ENCODE results near the gene DHX40.

The DHX40 gene

DNA sequence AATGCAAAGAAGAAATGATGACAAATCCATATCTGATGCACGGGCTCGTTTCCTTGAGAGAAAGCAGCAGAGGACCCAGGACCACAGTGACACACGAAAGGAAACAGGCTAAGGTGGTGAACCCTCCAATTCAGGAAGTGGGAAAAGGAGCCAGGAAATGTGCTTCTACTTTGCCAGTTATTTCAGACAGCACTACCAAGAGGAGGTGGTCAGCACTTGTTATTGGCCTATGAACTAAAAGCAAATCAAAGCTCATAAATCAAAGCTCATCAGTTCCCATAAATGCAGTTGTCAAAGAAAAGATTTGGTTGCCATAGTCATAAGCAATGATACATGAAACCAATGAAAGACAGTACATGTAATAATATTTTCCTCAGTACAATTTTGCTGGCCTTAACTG lies 41.7 kb downstream of the DHX40 start:
- DNase-seq: no peak
- Mint-ChIP-seq H3K27me3 (no peaks in the 10 kb centered on the region), H3K27ac (no peak overlapping the region), H3K9me3 (no peaks in the 10 kb centered on the region), H3K4me1 (peaks cover 4% of the 10 kb centered on the region), H3K36me3 (peaks cover 33% of the 10 kb centered on the region), H3K4me3 (no peak overlapping the region)
- CTCF ChIA-PET: interaction anchor here (0.5 to 1.6 kb wide), 5 partner anchors 9 to 296 kb away, joined by 3 to 5 read pairs (median 3); partner anchors contain the start of gene CLTC

DNA sequence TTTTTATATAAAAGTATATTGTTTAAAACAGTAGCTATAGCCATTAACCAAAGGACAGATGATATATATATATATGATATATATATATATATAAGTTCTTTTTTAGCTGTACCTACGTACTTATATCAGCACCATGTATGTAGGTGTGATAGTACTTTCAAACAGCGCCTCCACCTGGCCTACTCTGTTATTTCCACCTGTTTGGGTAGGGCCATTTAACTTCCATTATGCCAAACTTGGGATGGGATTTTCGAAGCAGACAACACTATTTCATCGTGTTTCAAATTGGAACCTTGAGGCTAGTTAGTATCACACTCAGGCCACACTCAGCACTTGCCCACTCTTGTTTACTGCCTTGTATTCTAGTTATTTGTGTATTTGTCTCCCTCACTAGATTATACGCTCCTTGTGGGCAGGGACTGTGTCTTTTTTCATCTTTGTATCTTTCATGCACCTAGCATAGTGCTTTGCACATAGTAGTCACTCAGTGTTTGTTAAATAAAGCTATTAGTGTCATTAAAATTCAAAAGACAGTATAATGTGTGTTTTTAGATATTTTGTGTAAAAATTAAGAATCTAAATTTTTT lies 42.5 kb downstream of the DHX40 start:
- CTCF ChIA-PET: interaction anchor here (0.5 to 1.2 kb wide), 4 partner anchors 8 to 85 kb away, joined by 3 read pairs; partner anchors contain the start of gene CLTC
- peaks cover 4% of the 10 kb centered on the region for H3K4me1 Mint-ChIP-seq
- H3K4me3 Mint-ChIP-seq: no peak overlapping the region
- peak; percentile 55 for DNase-seq
- H3K9me3 Mint-ChIP-seq: no peaks in the 10 kb centered on the region
- peaks cover 28% of the 10 kb centered on the region for H3K36me3 Mint-ChIP-seq
- no peak overlapping the region for H3K27ac Mint-ChIP-seq
- H3K27me3 Mint-ChIP-seq: no peaks in the 10 kb centered on the region

DNA sequence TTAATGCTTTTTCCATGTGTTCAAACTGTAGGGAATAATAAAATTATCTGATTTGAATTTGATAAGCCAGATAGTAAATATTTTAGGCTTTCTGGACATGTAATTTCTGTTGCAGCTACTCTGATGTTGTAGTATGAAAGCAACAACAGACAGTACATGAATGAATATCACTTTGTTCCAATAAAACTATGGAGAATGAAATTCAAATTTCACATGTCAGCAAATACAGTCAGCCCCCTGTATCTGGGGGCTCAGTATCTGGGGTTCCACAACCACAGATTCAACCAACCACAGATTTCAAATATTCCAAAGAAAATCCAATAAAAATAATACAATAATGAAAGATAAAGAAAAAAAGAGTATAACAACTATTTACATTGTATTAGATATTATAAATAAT lies 46.1 kb downstream of the DHX40 start:
- no peaks in the 10 kb centered on the region for H3K27me3 Mint-ChIP-seq
- H3K9me3 Mint-ChIP-seq: no peaks in the 10 kb centered on the region
- no peak overlapping the region for H3K4me3 Mint-ChIP-seq
- DNase-seq: no peak
- no peak overlapping the region for H3K27ac Mint-ChIP-seq
- peaks cover 13% of the 10 kb centered on the region for H3K36me3 Mint-ChIP-seq
- CTCF ChIA-PET: interaction anchor here (1.2 kb wide), 1 partner anchor 11 kb away, joined by 3 read pairs; no protein-coding TSS in a partner anchor
- peaks cover 4% of the 10 kb centered on the region for H3K4me1 Mint-ChIP-seq

GRCh38 chr17:59616253-59616920 lies 51.0 kb downstream of the DHX40 start:
- CTCF ChIA-PET: interaction anchor here (0.8 to 1.0 kb wide), 2 partner anchors 9 to 56 kb away, joined by 3 to 4 read pairs; no protein-coding TSS in a partner anchor
- Mint-ChIP-seq H3K4me3 (no peak overlapping the region), H3K36me3 (peaks cover 7% of the 10 kb centered on the region), H3K27ac (no peak overlapping the region), H3K9me3 (no peaks in the 10 kb centered on the region), H3K4me1 (peaks cover 31% of the 10 kb centered on the region), H3K27me3 (peaks cover 7% of the 10 kb centered on the region)
- no peak for DNase-seq

DNA sequence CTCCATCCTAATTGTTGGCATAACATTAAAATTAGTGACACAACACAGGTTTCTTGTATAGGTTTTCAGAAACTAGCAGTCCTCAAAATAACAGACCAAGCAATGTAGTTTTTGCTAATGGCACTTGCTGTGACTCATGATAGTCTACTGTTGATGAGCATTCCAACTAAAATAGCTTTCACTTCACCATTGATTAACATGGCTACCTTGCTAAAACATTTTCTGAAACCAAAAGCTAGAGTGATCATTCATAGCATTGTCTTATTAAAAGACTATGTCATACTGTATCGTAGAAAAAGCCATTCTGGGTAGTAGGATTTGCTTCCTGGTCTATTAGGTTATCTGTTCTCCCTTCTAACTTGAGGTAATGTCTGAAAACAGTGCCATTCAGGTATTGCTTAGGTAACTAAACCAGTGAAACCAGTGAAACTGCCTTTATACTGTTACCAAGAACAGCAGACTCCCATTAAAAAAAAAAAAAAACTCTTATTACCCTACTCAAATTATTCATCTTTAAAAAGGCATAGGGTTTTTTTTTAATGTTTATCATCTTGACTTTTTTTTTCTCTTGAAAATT lies 51.8 kb downstream of the DHX40 start:
- Mint-ChIP-seq H3K9me3 (no peaks in the 10 kb centered on the region), H3K27me3 (peaks cover 7% of the 10 kb centered on the region), H3K27ac (no peak overlapping the region), H3K4me3 (no peak overlapping the region), H3K36me3 (peaks cover 11% of the 10 kb centered on the region), H3K4me1 (peaks cover 40% of the 10 kb centered on the region)
- CTCF ChIA-PET: interaction anchor here (1.0 kb wide), 1 partner anchor 57 kb away, joined by 4 read pairs; no protein-coding TSS in a partner anchor
- DNase-seq: no peak

GRCh38 chr17:59619035-59619297 lies 53.6 kb downstream of the DHX40 start:
- Mint-ChIP-seq H3K4me3 (peak overlapping the region; percentile 83), H3K9me3 (no peaks in the 10 kb centered on the region), H3K4me1 (peaks cover 52% of the 10 kb centered on the region), H3K36me3 (peaks cover 13% of the 10 kb centered on the region), H3K27ac (peak overlapping the region; percentile 95), H3K27me3 (peaks cover 7% of the 10 kb centered on the region)
- CTCF ChIA-PET: interaction anchor here (1.4 kb wide), 1 partner anchor 19 kb away, joined by 4 read pairs; no protein-coding TSS in a partner anchor
- DNase-seq: no peak

GRCh38 chr17:59619298-59620063 lies 54.1 kb downstream of the DHX40 start, which contains the start of gene CLTC:
CLTC (plus strand) TSS chr17:59619895; CDS start chr17:59620132, 237 bp downstream.
- peaks cover 15% of the 10 kb centered on the region for H3K36me3 Mint-ChIP-seq
- peak; percentile 93 for DNase-seq
- no peaks in the 10 kb centered on the region for H3K9me3 Mint-ChIP-seq
- H3K27ac Mint-ChIP-seq: peak within 1 kb of the TSS; percentile 95
- CTCF ChIA-PET: interaction anchor here (1.0 to 1.4 kb wide), 4 partner anchors 12 to 54 kb away, joined by 3 to 4 read pairs (median 4); partner anchors contain the start of gene DHX40
- H3K4me3 Mint-ChIP-seq: peak within 1 kb of the TSS; percentile 83
- peaks cover 7% of the 10 kb centered on the region for H3K27me3 Mint-ChIP-seq
- peaks cover 55% of the 10 kb centered on the region for H3K4me1 Mint-ChIP-seq

GRCh38 chr17:59620064-59620359 lies 54.6 kb downstream of the DHX40 start:
- peak overlapping the region; percentile 83 for H3K4me3 Mint-ChIP-seq
- CTCF ChIA-PET: interaction anchor here (1.0 to 1.4 kb wide), 4 partner anchors 12 to 55 kb away, joined by 3 to 4 read pairs (median 4); partner anchors contain the start of gene DHX40

DNA sequence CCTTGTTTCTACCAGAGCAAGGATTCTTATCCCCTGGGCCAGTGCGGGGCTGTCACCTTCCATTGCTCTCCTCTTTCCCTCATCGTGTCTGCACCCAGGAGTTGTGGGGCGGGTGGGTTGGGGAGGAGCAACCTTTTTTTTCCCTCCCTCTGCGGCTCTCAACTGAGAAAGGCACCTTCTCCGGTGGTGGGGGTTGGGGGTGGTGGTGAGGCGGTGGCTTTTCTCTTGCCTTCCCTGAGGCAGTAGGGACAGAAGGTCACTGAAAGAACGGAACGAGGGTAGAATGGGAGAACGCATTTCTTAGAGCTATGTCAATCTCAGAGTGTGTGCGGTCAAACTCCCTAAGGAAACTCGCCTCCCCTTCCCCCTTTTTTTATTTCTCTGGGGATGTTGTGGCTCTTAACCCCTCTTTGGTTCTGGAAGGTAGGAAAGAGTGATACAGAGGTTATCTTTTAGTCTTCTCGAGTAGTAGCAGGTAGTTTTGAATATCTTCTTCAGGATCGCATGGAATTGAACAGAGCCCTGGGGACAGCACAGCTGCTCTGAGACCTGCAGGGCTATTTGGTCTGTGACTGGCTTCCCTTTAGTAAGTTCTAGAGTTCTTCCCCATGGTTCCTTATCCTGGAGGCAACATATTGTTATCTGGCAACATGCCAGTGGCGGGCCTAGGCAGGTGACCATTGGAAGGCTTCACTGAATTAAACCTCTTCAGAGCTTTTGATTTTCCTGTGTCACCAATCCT lies 55.3 kb downstream of the DHX40 start:
- Mint-ChIP-seq H3K27me3 (peaks cover 7% of the 10 kb centered on the region), H3K9me3 (no peaks in the 10 kb centered on the region), H3K4me3 (peak overlapping the region; percentile 83), H3K27ac (peak overlapping the region; percentile 95), H3K4me1 (peaks cover 58% of the 10 kb centered on the region), H3K36me3 (peaks cover 15% of the 10 kb centered on the region)
- CTCF ChIA-PET: interaction anchor here (1.0 to 1.4 kb wide), 3 partner anchors 13 to 55 kb away, joined by 3 to 4 read pairs (median 3); partner anchors contain the start of gene DHX40
- peak; percentile 72 for DNase-seq

More at GRCh38 chr17:59620064-59620359, 54.6 kb downstream of the DHX40 start:
- Mint-ChIP-seq H3K9me3 (no peaks in the 10 kb centered on the region), H3K27me3 (peaks cover 7% of the 10 kb centered on the region), H3K27ac (peak overlapping the region; percentile 95), H3K36me3 (peaks cover 15% of the 10 kb centered on the region), H3K4me1 (peaks cover 55% of the 10 kb centered on the region)
- DNase-seq: no peak

DNA sequence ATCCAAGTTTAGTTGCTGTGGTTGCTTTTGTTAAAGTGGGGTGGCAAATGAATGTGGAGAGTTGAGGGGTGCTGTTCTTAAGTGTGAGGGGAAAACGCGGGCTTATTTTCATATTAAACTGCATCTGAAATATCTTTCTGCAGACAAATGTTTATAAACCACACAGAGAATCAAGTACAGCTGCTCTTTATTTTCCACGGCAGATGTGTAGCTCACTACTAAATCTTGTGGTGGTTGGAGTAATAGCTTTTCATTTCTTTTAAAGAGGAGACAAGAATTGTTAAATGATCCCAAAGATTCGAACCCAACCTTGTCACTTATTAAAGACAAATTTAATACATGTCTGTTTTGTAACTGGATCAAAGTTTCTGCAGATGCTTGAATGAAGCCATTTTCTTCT lies 56.4 kb downstream of the DHX40 start:
- Mint-ChIP-seq H3K9me3 (no peaks in the 10 kb centered on the region), H3K4me1 (peaks cover 61% of the 10 kb centered on the region), H3K36me3 (peaks cover 20% of the 10 kb centered on the region), H3K27ac (no peak overlapping the region), H3K27me3 (peaks cover 7% of the 10 kb centered on the region), H3K4me3 (peak overlapping the region; percentile 83)
- CTCF ChIA-PET: interaction anchor here (0.6 to 1.6 kb wide), 2 partner anchors 10 to 19 kb away, joined by 3 read pairs; no protein-coding TSS in a partner anchor
- no peak for DNase-seq

DNA sequence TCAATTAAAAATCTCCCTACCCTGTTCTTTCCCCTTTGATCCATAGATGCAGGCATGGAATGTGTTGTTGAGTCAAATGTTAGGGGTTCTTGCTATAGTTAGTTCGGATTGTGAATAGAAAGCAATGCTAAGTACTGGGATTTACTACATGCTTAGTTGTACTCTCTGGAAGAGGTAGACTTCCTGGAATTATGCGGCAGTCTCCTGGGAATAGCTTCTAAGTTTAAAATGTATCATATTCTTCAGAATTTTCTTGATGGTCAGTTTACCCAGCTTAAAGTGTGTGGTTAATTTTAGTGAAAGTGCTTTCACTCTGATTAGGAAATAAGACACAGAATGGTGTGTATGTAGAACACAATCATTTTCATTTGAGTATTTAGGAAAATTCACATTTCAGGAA lies 57.7 kb downstream of the DHX40 start:
- H3K27ac Mint-ChIP-seq: no peak overlapping the region
- H3K4me1 Mint-ChIP-seq: peaks cover 55% of the 10 kb centered on the region
- no peak for DNase-seq
- peaks cover 7% of the 10 kb centered on the region for H3K27me3 Mint-ChIP-seq
- no peak overlapping the region for H3K4me3 Mint-ChIP-seq
- H3K36me3 Mint-ChIP-seq: peaks cover 20% of the 10 kb centered on the region
- H3K9me3 Mint-ChIP-seq: no peaks in the 10 kb centered on the region
- CTCF ChIA-PET: interaction anchor here (0.8 to 1.6 kb wide), 2 partner anchors 12 to 40 kb away, joined by 3 read pairs; no protein-coding TSS in a partner anchor

DNA sequence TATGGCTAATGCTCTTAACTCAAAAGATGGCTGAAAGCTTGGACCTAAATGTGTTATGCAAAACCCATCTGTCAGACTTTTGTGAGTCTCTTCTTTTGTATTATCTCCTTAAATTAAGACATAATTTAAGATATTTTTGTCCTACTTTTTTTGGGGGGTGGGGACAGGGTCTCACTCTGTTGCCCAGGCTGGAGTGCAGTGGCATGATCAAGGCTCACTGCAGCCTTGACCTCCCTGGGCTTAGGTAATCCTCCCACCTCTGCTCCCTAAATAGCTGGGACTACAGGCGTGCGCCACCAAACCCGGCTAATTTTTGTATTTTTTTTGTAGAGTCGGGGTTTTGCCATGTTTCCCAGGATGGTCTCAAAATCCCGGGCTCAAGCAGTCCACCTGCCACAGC lies 61.3 kb downstream of the DHX40 start:
- peaks cover 54% of the 10 kb centered on the region for H3K4me1 Mint-ChIP-seq
- no peak overlapping the region for H3K4me3 Mint-ChIP-seq
- H3K36me3 Mint-ChIP-seq: peaks cover 28% of the 10 kb centered on the region
- no peaks in the 10 kb centered on the region for H3K27me3 Mint-ChIP-seq
- no peaks in the 10 kb centered on the region for H3K9me3 Mint-ChIP-seq
- no peak for DNase-seq
- CTCF ChIA-PET: no interaction called here
- H3K27ac Mint-ChIP-seq: no peak overlapping the region

DNA sequence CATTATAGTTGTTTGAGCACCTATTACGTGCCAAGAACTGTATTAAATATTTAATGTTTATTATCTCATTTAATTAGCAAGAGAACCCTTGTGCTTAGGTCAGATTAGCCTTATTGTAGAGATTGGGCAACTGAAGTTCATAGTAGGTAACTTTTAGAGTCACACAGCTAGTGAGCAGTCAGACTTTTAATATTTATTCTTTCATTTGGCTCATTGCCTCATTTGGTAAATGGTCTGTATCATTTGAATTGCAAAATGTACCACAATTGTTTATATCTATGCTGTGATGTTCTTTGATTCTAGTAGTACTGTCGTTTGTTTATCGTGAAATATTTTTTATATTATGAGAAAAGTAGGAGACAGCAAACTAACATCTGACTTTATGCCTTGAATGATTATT lies 61.9 kb downstream of the DHX40 start:
- Mint-ChIP-seq H3K9me3 (no peaks in the 10 kb centered on the region), H3K4me1 (peaks cover 49% of the 10 kb centered on the region), H3K4me3 (no peak overlapping the region), H3K36me3 (peaks cover 27% of the 10 kb centered on the region), H3K27ac (no peak overlapping the region), H3K27me3 (no peaks in the 10 kb centered on the region)
- CTCF ChIA-PET: no interaction called here
- DNase-seq: no peak
